HepG2 (cell line): ENCODE results near the gene KCNAB1. TPM values are rescaled to one million over a fixed set of nuclear protein-coding genes. Genes with fewer than 3 reads are reported as not detected.
A peak's percentile ranks its signal among the peaks of the same experiment; 100 is the strongest.

Source experiments
- ATAC-seq: fragments of 200-7000 bp; cut with Tn5 transposase; 3 replicates; pipeline ENCODE4 v1.9.1; 2020; ENCODE audit warnings: mild to moderate bottlenecking, moderate library complexity
- BruUV-seq: library from RNA; stranded (reverse); fragments of 400-500 nt; replicated peaks from 2 replicates; lab custom pipeline; 2021; lab: Mats Ljungman, UMichigan
- CTCF ChIA-PET: fragments of 300-600 bp; formaldehyde crosslinking; extraction: SDS; loops from one replicate; lab custom pipeline; 2021; ENCODE audit warnings: low total read pairs, inconsistent platforms, low intra/inter-chr PET ratio; lab: Yijun Ruan, JAX
- POLR2A ChIA-PET: fragments of 350-600 bp; sonication (Branson Sonifier 250); formaldehyde crosslinking; loops from one replicate; lab custom pipeline; 2020; ENCODE audit warnings: antibody characterized with exemption, inconsistent platforms; lab: Yijun Ruan, JAX
- DNase-seq: peaks from one replicate; pipeline ENCODE4 v3.0.0-alpha.2; 2015; ENCODE audit warnings: low spot score
- FAIRE-seq: peaks from 3 replicates; lab custom pipeline; 2011; peaks lifted over from hg19 to GRCh38; lab: Jason Lieb, UNC
- H2AFZ ChIP-seq: one replicate; pipeline ENCODE4 v1.6.1; 2011; ENCODE audit warnings: low read length, inconsistent platforms
- H3K27ac ChIP-seq: fragments of 300-600 bp; 3 replicates; pipeline ENCODE4 v1.8.0; 2011; ENCODE audit warnings: mixed run types, mild to moderate bottlenecking, mixed read lengths, low read length, inconsistent platforms; ENCODE audit not compliant: insufficient read depth; ENCODE audit errors: extremely low read length
- H3K27me3 ChIP-seq, 2 experiments: fragments of 200-600 bp in 1 of 2; 2 replicates in 1 of 2; 3 replicates in 1 of 2; pipeline versions ENCODE4 v1.6.0 to v1.8.0; 2011; ENCODE audit warnings: low read length in 2 of 2, mild to moderate bottlenecking in 2 of 2, moderate library complexity in 2 of 2, inconsistent platforms in 1 of 2; ENCODE audit not compliant: insufficient read depth in 2 of 2, control insufficient read depth in 1 of 2
- H3K36me3 ChIP-seq, 2 experiments: fragments of 200-600 bp in 1 of 2; replicated peaks in 1 of 2; 2 replicates in 1 of 2; 3 replicates in 1 of 2; pipeline versions ENCODE4 v1.5.1 to v1.8.0; 2011; ENCODE audit warnings: low read length in 2 of 2, inconsistent platforms in 1 of 2; ENCODE audit not compliant: insufficient read depth in 2 of 2, control insufficient read depth in 1 of 2
- H3K4me1 ChIP-seq: 2 replicates; pipeline ENCODE4 v1.5.1; 2012; ENCODE audit warnings: low read length, inconsistent platforms; ENCODE audit not compliant: insufficient read depth
- H3K4me2 ChIP-seq: 2 replicates; pipeline ENCODE4 v1.6.0; 2011; ENCODE audit warnings: low read depth, low read length, inconsistent platforms
- H3K4me3 ChIP-seq, 3 experiments: fragments of 200-600 bp in 1 of 3; sonication (generic), shearing (Covaris generic) in 1 of 3; replicated peaks in 1 of 3; 2 replicates each; pipeline ENCODE4 v1.5.1; 2011 to 2016; ENCODE audit warnings: low read length in 3 of 3, inconsistent platforms in 2 of 3, low read depth in 2 of 3, mild to moderate bottlenecking in 2 of 3, control low read depth in 1 of 3, mixed read lengths in 1 of 3; ENCODE audit not compliant: insufficient read depth in 1 of 3
- H3K79me2 ChIP-seq: one replicate; pipeline ENCODE4 v1.6.1; 2011; ENCODE audit warnings: low read length, inconsistent platforms; ENCODE audit not compliant: insufficient read depth
- H3K9ac ChIP-seq: 2 replicates; pipeline ENCODE4 v1.6.0; 2011; ENCODE audit warnings: mild to moderate bottlenecking, low read depth, low read length, inconsistent platforms; ENCODE audit not compliant: insufficient read depth
- H3K9me3 ChIP-seq: 2 replicates; pipeline ENCODE4 v1.5.1; 2012; ENCODE audit warnings: mild to moderate bottlenecking, low read length
- H4K20me1 ChIP-seq: 2 replicates; pipeline ENCODE4 v1.6.0; 2011; ENCODE audit warnings: inconsistent platforms, mild to moderate bottlenecking, low read length, moderate library complexity; ENCODE audit not compliant: insufficient read depth
- BCL3 ChIP-seq: sonication (generic); formaldehyde crosslinking; IDR thresholded peaks from 2 replicates; pipeline ENCODE4 v1.5.1; 2020; ENCODE audit warnings: mild to moderate bottlenecking, missing genetic modification reagents, moderate library complexity
- KMT2B ChIP-seq: IDR thresholded peaks from 2 replicates; pipeline ENCODE4 v1.6.1; 2016; ENCODE audit warnings: missing genetic modification reagents, missing compliant biosample characterization
- MATR3 ChIP-seq: sonication (generic); formaldehyde crosslinking; IDR thresholded peaks from 2 replicates; pipeline ENCODE4 v1.4.0; 2020; ENCODE audit warnings: missing genetic modification reagents
- MIER3 ChIP-seq: IDR thresholded peaks from 2 replicates; pipeline ENCODE4 v1.6.1; 2016; ENCODE audit warnings: missing compliant biosample characterization, borderline replicate concordance
- ONECUT2 ChIP-seq: sonication (generic); formaldehyde crosslinking; IDR thresholded peaks from 2 replicates; pipeline ENCODE4 v1.4.0; 2020; ENCODE audit warnings: missing genetic modification reagents
- PLRG1 ChIP-seq: fragments of 450-650 bp; conservative IDR thresholded peaks from 2 replicates; pipeline ENCODE4 v1.6.1; 2016
- RORA ChIP-seq: sonication (generic); formaldehyde crosslinking; IDR thresholded peaks from 2 replicates; pipeline ENCODE4 v1.5.0; 2020; ENCODE audit warnings: mild to moderate bottlenecking, missing genetic modification reagents, moderate library complexity
- SP1 ChIP-seq, 2 experiments: fragments of 450-650 bp in 1 of 2; sonication (generic) in 1 of 2; formaldehyde crosslinking in 1 of 2; IDR thresholded peaks; 2 replicates each; pipeline versions ENCODE4 v1.4.0 to v1.6.1; 2016 to 2020; ENCODE audit warnings: missing genetic modification reagents in 1 of 2
- TAF1 ChIP-seq: sonication (generic); formaldehyde crosslinking; IDR thresholded peaks from 2 replicates; pipeline ENCODE4 v1.4.0; 2020; ENCODE audit warnings: missing genetic modification reagents
- ZNF136 ChIP-seq: sonication (generic); formaldehyde crosslinking; IDR thresholded peaks from 2 replicates; pipeline ENCODE4 v1.8.1; 2022; ENCODE audit warnings: low read depth, mild to moderate bottlenecking, moderate library complexity, missing genetic modification reagents
- ZNF30 ChIP-seq: sonication (generic); formaldehyde crosslinking; IDR thresholded peaks from 2 replicates; pipeline ENCODE4 v1.5.0; 2020; ENCODE audit warnings: mild to moderate bottlenecking, missing genetic modification reagents
- ZNF441 ChIP-seq: sonication (generic); formaldehyde crosslinking; IDR thresholded peaks from 2 replicates; pipeline ENCODE4 v1.7.0; 2021; ENCODE audit warnings: missing genetic modification reagents, borderline replicate concordance
- ZNF550 ChIP-seq: sonication (generic); formaldehyde crosslinking; IDR thresholded peaks from 2 replicates; pipeline ENCODE4 v1.4.0; 2020; ENCODE audit warnings: mild to moderate bottlenecking, missing genetic modification reagents, borderline replicate concordance
- ZNF614 ChIP-seq: IDR thresholded peaks from 2 replicates; pipeline ENCODE4 v1.6.1; 2018; ENCODE audit warnings: missing biosample characterization, missing genetic modification reagents, inconsistent platforms, borderline replicate concordance
- WGBS: methylation state at CpG from one replicate; pipeline ENCODE4 v1.1.6; 2017; ENCODE audit warnings: low lambda C conversion rate; 5-methylcytosine and 5-hydroxymethylcytosine counted together
- in situ Hi-C: cut with HindIII; loops from 2 replicates; pipeline ENCODE4 v1.10.0; 2017; ENCODE audit warnings: low pct_unique_long_range_greater_than_20kb; ENCODE audit not compliant: extremely low pct_ligation_motif_present
- intact Hi-C: fragments of 100-400 bp; cut with micrococcal nuclease; formaldehyde crosslinking; loops from one replicate; pipeline ENCODE4 v1.10.0; 2022; ENCODE audit not compliant: unreplicated experiment
- polyA plus RNA-seq, 8 experiments: library from polyadenylated mRNA; depleted of rRNA in 3 of 8; stranded (reverse) in 7 of 8; unstranded in 1 of 8; fragments of >200 nt; fragmentation: Illumina TruSeq in 4 of 8; extraction: Trizol in 4 of 8; gene quantifications; 2 replicates each; pipeline versions ENCODE4 v1.2.1 to v1.2.3, GENCODE V29; 2011 to 2016; ENCODE audit warnings: low read depth in 4 of 8, missing spikeins in 1 of 8, mixed read lengths in 1 of 8; ENCODE audit not compliant: insufficient read depth in 1 of 8
- total RNA-seq, 5 experiments: library from RNA; depleted of rRNA; stranded (reverse); fragments of >200 nt; fragmentation: Illumina TruSeq; extraction: Trizol; gene quantifications; 2 replicates each; pipeline ENCODE4 v1.2.3, GENCODE V29; 2016; ENCODE audit warnings: low read depth in 1 of 5
- TF ChIP-seq, protein P1 (sequence below): sonication (generic); formaldehyde crosslinking; IDR thresholded peaks from 2 replicates; pipeline ENCODE4 v1.8.0; 2022; ENCODE audit warnings: missing genetic modification reagents, mild to moderate bottlenecking, moderate library complexity, borderline replicate concordance
- TF ChIP-seq, protein P2 (sequence below): sonication (generic); formaldehyde crosslinking; IDR thresholded peaks from 2 replicates; pipeline ENCODE4 v1.8.1; 2023; ENCODE audit warnings: mild to moderate bottlenecking, missing genetic modification reagents

Gene KCNAB1
- total and polyA plus RNA-seq, 2 of the 13 experiments (the other 11 are each of a cell fraction or from before 2014, with no cell fraction given): not detected

DNA sequence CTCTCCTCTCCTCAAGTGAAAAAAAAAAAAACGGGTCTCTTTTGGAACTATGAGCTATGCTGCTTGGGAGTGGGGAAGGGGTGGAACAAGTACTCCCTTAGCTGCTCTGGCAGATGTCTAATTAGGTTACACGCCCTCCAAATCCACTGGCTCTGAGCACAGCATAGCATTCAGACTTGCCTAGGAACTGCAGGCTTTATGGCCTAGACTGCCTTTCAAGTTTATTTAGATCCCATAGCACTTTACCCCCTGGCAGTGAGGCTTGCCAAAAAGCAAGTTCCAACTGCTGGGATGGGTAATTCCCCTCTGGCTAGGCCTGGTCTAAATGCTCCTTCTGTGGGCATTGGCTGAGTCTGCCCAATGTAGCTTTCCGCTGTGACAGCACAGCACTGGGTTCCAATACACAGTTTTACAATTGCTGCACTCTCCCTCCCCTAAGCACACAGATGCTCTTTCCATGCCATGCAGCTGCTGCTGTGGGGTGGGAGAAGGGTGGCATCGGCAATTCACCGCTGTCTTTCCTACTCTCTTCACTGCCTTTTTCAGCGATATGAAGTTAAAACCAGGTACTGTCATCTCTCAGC lies 152.8 kb downstream of the KCNAB1 start:
- no peaks in the 10 kb centered on the region for H3K79me2 ChIP-seq
- H3K36me3 ChIP-seq: no peaks in the 10 kb centered on the region
- TF ChIP-seq RORA (no peak), KMT2B (CRISPR knock-in tag) (no peak), ZNF136 (CRISPR knock-in tag) (no peak), MIER3 (no peak)
- TF ChIP-seq, protein P1, sequence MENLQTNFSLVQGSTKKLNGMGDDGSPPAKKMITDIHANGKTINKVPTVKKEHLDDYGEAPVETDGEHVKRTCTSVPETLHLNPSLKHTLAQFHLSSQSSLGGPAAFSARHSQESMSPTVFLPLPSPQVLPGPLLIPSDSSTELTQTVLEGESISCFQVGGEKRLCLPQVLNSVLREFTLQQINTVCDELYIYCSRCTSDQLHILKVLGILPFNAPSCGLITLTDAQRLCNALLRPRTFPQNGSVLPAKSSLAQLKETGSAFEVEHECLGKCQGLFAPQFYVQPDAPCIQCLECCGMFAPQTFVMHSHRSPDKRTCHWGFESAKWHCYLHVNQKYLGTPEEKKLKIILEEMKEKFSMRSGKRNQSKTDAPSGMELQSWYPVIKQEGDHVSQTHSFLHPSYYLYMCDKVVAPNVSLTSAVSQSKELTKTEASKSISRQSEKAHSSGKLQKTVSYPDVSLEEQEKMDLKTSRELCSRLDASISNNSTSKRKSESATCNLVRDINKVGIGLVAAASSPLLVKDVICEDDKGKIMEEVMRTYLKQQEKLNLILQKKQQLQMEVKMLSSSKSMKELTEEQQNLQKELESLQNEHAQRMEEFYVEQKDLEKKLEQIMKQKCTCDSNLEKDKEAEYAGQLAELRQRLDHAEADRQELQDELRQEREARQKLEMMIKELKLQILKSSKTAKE (CRISPR knock-in tag): no peak
- no peaks in the 10 kb centered on the region for H3K27me3 ChIP-seq
- no peak for ATAC-seq
- H3K9ac ChIP-seq: no peak overlapping the region
- no peak overlapping the region for H3K4me3 ChIP-seq
- no peak for FAIRE-seq
- CTCF ChIA-PET: no interaction called here
- intact Hi-C loops (no loop called here), in situ Hi-C loops (no loop called here)
- whole genome bisulfite sequencing: 74% methylated on average over 5 of the region's 6 CpGs
- no peaks in the 10 kb centered on the region for H4K20me1 ChIP-seq
- POLR2A ChIA-PET: no interaction called here
- H3K4me1 ChIP-seq: peaks cover 12% of the 10 kb centered on the region
- H3K9me3 ChIP-seq: no peaks in the 10 kb centered on the region
- no peak for DNase-seq
- BruUV-seq: no TSS peak
- H3K27ac ChIP-seq: no peak overlapping the region
- no peak overlapping the region for H2AFZ ChIP-seq
- H3K4me2 ChIP-seq: no peak overlapping the region

DNA sequence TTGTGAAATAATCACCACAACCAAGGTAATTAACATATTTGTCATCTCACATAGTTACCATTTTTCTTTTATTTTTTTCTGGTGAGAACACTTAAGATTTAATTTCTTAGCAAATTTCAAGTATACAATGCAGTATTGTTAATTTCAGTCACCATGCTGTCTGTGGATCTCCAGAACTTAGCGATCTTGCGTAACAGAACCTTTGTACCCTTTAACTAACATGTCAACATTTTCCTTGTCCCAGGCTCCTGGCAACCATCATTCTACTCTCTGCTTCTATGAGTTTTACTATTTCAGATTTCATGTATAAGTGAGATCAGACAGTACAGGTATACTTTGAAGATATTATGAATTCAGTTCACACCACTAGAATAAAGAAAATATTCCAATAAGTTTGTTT lies 154.4 kb downstream of the KCNAB1 start:
- no peaks in the 10 kb centered on the region for H3K9me3 ChIP-seq
- no peak overlapping the region for H3K9ac ChIP-seq
- intact Hi-C loops (no loop called here), in situ Hi-C loops (no loop called here)
- CTCF ChIA-PET: no interaction called here
- no peaks in the 10 kb centered on the region for H3K27me3 ChIP-seq
- H3K79me2 ChIP-seq: no peaks in the 10 kb centered on the region
- H3K4me1 ChIP-seq: peaks cover 12% of the 10 kb centered on the region
- H3K4me2 ChIP-seq: no peak overlapping the region
- no TSS peak for BruUV-seq
- H3K27ac ChIP-seq: no peak overlapping the region
- H3K4me3 ChIP-seq: no peak overlapping the region
- no peak overlapping the region for H2AFZ ChIP-seq
- ATAC-seq: peak; percentile 89
- DNase-seq: peak; percentile 82
- POLR2A ChIA-PET: no interaction called here
- FAIRE-seq: peak; percentile 67
- H3K36me3 ChIP-seq: no peaks in the 10 kb centered on the region
- WGBS: 3% methylated on average over 2 of the region's 2 CpGs
- no peaks in the 10 kb centered on the region for H4K20me1 ChIP-seq
- TF ChIP-seq, protein P2, sequence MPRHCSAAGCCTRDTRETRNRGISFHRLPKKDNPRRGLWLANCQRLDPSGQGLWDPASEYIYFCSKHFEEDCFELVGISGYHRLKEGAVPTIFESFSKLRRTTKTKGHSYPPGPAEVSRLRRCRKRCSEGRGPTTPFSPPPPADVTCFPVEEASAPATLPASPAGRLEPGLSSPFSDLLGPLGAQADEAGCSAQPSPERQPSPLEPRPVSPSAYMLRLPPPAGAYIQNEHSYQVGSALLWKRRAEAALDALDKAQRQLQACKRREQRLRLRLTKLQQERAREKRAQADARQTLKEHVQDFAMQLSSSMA (CRISPR knock-in tag): no peak
- no peak for TF ChIP-seq BCL3 (CRISPR knock-in tag)
- no peak for TF ChIP-seq TAF1
- TF ChIP-seq SP1 (IDR thresholded peaks at IDR 0.05): no peak
- no peak for TF ChIP-seq SP1 (CRISPR knock-in tag; IDR thresholded peaks at IDR 0.05)
- TF ChIP-seq ONECUT2 (CRISPR knock-in tag): no peak
- no peak for TF ChIP-seq ZNF30 (CRISPR knock-in tag)
- no peak for TF ChIP-seq PLRG1
- TF ChIP-seq ZNF441 (CRISPR knock-in tag): no peak
- no peak for TF ChIP-seq ZNF550 (CRISPR knock-in tag)
- TF ChIP-seq ZNF614 (CRISPR knock-in tag): 0 out of 2 replicates have a peak, but pooled peaks have one; percentile 37
- no peak for TF ChIP-seq MATR3 (CRISPR knock-in tag)
